Amygdala (tissue), 56 donors: ENCODE data around the gene CYP2A6.

Experiments
- DNase-seq, 56 donors: peaks; one replicate each; lab custom pipeline; 2025; lab: John Stamatoyannopoulos, UW

The CYP2A6 gene

GRCh38 chr19:40804783-40805242, 45.4 kb downstream of the CYP2A6 start:
- peak in 1 of 56 donors; percentile 14 for DNase-seq

DNA sequence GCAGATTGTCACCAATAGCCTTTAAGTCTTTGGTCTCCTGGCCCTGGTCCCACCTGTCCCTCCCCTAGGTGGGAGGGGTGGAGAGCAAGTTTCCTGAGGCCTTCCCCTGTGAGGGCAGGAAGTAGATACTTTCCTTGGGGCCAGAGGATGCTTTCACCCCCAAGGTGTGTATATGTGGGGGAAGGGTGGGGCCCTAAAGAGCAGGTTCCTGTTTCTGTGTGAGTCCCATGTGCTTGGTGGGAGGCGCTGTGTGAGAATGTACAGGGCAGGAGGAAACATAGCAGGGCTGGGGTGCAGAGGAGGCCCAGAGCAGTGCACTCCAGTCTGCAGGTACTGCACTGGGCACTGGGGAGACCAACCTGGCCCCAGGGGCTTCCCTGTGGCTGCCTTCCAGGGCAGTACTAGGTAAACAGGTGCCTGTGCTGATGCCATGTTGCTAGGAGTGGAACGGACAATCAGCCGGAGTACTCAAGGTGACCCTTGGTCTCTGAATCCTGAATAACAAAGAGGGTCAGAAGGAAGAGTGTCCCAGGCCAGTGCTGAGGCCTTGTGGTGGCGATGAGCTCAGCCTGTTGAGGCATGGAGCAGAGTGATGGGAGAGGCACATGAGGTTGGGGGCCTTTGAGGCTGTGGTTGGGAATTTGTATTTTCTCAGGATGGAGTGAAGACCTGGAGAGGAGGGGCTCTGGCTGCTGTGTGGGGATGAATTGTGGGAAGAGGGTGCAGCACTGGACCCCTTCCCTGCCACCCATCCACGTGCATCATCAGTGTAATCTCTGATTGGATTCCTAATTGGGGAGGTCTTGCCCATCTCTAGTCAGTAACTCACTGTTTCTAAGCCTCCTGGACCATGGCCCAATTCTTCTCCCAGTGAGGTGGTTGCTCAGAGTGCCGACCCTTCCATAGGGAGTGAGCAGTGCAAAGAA, 46.1 kb downstream of the CYP2A6 start:
- DNase-seq: no peak

- DNase-seq: no peak
Observed at GRCh38 chr19:40803170-40803856, 46.9 kb downstream of the CYP2A6 start.

GRCh38 chr19:40802300-40803169, 47.7 kb downstream of the CYP2A6 start:
- DNase-seq: peak in 2 of 56 donors; percentile 23 to 26

- no peak for DNase-seq
Observed at GRCh38 chr19:40801426-40802299, 48.6 kb downstream of the CYP2A6 start.

DNA sequence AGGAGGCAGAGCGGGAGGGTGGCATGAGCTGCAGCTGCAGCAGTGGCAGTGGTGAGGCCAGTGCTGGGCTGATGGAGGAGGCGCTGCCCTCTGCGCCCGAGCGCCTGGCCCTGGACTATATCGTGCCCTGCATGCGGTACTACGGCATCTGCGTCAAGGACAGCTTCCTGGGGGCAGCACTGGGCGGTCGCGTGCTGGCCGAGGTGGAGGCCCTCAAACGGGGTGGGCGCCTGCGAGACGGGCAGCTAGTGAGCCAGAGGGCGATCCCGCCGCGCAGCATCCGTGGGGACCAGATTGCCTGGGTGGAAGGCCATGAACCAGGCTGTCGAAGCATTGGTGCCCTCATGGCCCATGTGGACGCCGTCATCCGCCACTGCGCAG, 49.3 kb downstream of the CYP2A6 start:
- DNase-seq: peak in 2 of 56 donors; percentile 18 to 45

- peak in 1 of 56 donors; percentile 31 for DNase-seq
Observed at GRCh38 chr19:40800339-40800996, 49.8 kb downstream of the CYP2A6 start.

DNA sequence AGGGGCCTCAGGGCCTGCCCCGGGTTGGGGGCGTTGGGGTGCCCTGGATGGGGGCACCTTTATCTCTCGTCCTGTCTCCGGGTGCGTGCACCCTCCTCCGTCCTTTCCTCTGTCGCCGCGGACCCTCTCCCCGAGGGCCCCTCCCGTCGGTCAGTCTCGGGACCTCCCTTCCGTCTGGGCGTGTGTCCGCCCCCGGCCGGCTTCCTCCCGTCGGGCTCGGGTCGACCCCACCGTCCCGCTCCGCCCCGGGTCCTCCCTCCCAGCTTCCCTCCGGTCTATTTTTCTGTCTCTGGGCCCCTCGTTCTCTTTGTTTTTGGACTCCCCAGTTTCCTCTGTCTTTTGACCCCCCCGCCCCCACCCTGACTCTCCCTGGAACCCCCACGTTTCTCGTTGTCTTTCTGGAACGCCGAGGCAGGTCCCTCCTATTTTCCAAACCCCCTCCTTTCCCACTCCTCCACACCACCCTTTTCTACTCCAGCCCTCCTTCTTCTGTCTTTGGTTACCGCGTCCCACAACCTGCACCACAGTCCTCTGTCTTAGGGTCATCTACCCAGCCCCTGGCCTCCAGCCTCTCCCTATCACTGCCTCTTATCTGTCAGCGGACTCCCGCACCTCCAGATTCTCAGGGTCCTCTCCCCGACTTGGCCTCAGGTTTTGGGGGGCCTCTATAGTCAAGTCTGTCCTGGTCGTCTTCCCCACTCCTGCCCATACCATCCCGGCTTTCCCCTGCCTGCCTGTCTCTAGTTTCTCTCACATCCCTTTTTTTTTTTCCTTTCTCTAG, 50.5 kb downstream of the CYP2A6 start:
- peak in 6 of 56 donors; percentile 13 to 67 (median 39) for DNase-seq

DNA sequence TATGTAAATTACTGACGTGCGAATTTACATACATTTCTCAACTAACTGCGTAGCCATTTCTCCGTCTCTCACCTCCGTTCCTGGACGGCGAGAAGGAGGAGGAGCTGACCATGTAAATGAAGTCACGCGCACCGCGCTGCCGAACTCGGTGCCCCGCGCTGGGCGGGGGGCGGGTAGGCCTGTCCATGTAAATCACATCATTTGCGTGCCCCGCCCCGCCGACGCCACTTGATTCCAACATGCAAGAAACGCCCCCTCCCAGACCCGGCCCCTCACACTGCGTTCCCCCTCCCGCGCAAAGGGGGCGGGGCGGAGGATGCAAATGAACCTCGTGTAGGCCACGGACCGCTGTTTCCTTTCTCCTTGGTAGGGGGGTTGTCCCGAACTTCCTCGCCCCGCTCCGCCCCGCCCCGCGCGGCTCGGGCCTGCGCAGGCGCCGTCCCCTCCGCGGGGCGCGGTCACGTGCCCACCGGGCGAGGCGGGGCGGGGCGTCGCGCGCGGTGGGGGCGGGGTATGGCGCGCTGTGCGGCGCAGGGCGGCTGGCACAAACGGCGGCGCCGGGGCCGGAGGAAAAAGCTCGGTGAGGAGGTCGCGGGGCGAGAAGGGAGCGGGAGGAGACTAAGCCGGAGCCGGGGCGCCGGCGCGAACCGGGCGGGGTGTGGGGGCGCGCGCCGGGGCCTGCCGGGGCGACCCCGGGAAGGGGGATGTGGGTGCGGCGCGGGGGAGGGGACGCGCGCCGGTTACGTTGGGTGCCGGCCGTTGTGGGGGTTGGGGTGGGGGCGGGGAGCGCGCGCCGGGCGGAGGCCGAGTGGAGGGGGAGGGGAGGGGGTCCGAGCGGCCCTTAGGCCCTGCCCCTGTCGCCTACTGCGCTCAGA, 51.3 kb downstream of the CYP2A6 start, which contains the start of gene EGLN2:
Gene EGLN2 (plus strand): TSS at position 509 of the 875 bp plus-strand sequence. CDS start 1,382 bp downstream, outside the sequence.
- DNase-seq: peak; percentile 60 to 100 (median 100)

DNA sequence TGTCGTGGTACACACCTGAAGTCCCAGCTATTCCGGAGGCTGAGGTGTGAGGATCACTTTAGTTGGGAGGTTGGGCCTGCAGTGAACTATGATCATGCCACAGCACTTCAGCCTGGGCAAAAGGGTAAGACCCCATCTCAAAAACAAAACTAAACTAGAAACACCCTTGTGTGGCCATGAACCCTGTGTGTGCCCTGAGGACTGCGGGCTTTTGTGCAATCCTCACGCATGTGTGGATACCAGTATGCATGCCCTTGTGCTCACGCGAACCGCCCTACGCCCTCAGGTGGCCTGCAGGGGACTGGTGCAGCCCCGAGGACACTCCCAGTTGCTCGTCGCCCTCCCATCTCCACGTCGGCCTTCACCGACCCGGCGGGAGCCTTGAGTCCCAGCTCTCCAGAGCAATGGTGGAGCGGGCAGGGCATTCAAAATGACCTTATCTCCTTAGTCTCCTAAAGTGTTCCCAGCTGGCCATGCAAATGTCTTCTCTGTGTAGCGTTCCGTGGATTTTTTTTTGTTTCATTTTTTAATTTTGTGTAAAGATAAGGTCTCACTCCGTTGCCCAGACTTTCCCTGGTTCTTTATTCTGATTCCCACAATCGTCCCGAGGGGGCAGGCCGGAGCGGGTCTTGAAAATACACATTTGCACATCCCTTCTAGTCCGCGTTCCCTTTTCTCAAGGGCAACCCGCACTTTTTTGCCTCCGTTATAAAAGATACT, 52.1 kb downstream of the CYP2A6 start:
- DNase-seq: peak in 8 of 56 donors; percentile 26 to 66 (median 50)

DNA sequence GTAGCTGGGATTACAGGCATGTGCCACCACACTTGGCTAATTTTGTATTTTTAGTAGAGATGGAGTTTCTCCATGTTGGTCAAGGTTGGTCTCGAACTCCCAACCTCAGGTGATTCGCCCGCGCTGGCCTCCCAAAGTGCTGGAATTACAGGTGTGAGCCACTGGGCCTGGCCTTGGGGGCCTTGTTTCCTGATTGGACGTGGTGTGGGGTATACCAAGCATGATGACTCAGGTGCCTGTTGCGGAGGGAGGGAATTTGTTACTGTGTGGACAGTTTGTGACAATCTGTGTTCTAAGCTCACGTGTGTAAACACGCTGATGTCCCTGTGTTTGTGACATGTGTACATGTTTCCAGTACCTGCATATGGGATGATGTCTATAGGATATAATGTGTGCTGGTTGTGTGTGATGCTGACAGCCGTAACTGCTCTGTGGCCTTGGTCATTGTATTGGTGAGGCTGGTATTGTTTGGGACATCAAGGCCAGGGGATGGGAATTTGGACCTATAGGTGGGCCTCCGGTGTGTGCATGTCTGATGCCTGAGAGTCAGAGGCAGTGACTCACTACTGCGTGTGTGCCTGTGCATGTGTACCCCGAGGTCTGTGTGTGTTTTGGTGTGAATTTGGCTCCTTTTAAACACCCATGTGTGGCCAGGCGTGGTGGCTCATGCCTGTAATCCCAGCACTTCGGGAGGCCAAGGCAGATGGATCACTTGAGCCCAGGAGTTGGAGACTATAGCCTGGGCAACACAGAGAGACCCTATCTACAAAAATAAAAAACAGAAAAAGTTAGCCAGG, 52.9 kb downstream of the CYP2A6 start:
- DNase-seq: no peak
